GM18519 (cell line): Measurements from ENCODE around the gene TBXA2R.
A peak's percentile ranks its signal among the peaks of the same experiment; 100 is the strongest.
"Not testable (repeated sequence)": the region's sequence is repeated elsewhere in the genome, so short reads cannot be mapped to it uniquely, and the experiment has no call there.

Experiments
- ATAC-seq: cut with Tn5 transposase; IDR thresholded peaks from one replicate; pipeline ENCODE4 v1.9.1; 2021; ENCODE audit warnings: mild to moderate bottlenecking, moderate library complexity; ENCODE audit not compliant: unreplicated experiment, low FRiP score

Gene TBXA2R

DNA sequence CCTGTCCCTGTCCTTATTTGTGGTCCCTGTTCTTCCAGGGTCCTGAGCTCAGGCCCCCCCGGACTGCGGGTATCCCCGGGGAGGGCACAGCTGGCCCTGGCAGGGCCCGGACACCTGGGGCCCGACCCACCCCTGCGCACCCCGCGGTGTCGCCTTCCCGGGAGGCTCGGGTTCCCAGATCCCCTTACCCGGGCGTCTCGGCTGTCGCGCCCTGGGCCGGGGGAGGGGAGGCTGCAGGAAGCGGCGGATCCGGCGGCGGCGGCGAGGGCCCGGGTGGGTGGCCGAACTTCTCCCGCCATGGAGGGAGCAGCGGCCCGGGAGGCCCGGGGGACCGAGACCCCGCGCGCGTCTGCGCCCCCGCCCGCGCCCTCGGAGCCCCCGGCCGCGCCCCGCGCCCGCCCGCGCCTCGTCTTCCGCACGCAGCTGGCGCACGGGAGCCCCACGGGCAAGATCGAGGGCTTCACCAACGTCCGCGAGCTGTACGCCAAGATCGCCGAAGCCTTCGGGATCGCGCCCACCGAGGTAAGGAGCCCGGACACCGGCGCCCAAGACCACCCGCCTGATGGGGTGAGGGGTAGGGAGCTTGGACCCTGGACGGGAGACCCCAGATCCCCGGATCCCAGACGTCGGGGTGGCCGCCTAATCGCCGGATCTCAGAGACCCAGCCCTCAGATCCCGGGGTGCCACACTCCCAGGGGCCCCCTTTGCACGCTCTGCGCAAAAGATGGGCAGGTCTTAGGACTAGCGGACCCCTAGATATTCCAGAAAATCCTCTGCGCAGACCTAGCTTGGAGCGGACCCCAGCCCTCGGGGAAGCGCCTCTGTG is 21.2 kb downstream of the TBXA2R start, which contains the start of gene GIPC3:
Gene GIPC3 (plus strand): TSS at position 178 of the 826 bp plus-strand sequence. CDS start 120 bp downstream, at position 298.
- ATAC-seq, result no peak

DNA sequence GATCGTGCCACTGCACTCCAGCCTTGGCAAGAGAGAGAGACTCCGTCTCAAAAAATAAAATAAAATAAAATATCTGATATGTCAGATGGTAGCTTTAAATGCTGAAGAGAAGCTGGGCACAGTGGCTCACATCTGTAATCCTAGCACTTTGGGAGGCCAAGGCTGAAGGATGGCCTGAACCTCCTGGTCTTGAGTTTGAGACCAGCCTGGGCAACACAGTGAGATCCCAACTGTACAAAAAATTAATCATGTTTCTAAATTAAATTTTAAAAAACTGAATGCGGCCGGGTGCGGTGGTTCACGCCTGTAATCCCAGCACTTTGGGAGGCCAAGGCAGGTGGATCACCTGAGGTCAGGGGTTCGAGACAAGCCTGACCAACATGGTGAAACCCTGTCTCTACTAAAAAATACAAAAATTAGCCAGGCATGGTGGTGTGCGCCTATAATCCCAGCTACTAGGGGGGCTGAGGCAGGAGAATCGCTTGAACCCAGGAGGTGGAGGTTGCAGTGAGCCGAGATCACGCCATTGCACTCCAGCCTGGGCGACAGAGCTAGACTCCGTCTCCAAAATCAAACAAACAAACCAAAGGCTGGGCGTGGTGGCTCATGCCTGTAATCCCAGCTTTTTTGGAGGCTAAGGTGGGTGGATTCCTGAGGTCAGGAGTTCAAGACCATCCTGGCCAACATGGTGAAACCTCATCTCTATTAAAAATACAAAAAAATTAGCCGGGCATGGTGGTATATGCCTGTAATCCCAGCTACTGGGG is 22.5 kb downstream of the TBXA2R start:
- not testable (repeated sequence) for ATAC-seq

DNA sequence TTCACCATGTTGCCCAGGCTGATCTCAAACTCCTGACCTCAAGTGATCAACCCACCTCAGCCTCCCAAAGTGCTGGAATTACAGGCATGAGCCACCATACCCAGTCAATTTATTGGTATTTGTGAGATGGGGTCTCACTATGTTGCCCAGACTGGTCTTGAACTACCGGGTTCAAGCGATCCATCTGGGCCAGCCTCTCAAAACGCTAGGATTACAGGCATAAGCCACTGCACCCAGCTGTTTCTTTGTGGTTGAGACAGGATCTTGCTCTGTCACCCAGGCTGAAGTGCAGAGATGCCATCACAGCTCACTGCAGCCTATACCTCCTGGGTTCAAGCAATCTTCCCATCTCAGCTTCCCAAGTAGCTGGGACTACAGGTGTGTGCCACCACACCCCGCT is 24.9 kb downstream of the TBXA2R start:
- ATAC-seq, result not testable (repeated sequence)

DNA sequence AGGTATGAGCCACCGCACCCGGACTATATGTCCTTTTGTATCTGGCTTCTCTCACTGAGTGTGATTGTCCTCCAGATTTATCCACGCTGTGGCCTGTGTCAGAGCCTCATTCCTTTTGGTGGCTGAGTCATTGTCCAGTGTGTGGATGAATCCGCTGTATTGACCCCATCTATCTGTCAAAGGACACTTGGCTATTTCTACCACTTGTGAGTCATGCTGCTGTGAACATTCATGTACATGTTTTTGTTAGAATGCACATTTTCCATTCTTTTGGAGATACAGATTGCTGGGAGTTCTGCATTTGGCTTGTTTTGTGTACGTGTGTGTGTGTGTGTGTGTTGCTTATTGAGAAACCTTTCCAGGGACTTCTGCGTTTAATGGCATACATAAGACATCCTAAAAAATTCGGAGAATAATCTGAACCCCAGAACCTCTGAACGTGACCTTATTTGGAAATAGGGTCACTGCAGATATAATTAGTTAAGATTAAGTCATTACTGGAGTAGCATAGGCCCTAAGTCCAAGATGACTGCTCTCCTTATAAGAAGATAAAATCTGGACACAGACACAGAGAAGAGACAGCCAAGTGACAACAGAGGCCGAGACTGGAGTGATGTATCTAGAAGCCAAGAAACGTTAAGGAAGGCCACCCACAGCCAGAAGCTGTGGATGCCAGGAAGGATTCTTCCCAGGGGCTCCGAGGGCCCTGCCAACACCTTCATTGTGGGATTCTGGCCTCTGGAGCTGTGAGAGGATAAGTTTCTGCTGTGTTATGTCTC is 26.3 kb downstream of the TBXA2R start:
- ATAC-seq, result no peak

DNA sequence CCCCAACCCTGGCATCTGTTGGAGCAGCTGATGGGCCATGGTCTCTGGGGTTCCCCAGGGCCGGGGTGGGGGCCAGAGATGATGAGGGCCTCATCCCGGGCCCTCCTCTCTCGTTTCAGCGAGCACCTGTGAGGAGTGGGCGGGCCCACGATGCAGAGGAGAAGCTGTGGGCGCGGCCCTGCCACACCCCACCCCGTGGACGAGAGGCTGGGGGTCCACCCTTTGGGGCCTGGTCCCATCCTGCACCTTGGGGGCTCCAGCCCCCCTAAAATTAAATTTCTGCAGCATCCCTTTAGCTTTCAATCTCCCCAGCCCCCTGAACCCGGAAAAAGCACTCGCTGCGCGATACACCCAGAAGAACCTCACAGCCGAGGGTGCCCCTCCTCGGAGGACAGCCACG is 28.3 kb downstream of the TBXA2R start:
- no peak for ATAC-seq

DNA sequence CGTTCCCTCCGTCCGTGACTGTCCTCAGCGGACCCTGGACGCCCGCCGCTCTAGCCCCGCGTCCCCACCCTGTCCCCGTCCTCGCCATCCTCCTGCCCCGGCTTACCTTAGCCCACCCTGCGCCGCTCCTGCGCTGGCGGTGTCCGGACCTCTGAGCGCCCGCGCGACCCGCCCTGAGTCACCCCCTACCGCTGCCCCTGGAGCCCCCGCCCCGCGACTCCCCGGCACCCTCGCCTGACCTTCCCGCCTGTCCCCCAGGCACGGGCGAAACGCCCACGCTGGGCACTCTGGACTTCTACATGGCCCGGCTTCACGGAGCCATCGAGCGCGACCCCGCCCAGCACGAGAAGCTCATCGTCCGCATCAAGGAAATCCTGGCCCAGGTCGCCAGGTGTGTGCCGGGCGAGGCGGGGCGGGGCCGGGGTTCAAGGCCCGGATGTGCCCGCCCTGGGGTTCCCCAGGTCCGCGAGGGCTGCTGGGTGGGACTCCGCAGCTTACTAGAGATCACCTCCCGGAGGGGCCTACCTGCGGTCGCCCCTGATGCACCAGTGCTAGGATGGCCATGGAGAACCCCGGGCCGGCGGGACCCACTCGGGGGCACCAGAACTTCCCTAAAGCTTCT is 28.8 kb downstream of the TBXA2R start:
- no peak for ATAC-seq

DNA sequence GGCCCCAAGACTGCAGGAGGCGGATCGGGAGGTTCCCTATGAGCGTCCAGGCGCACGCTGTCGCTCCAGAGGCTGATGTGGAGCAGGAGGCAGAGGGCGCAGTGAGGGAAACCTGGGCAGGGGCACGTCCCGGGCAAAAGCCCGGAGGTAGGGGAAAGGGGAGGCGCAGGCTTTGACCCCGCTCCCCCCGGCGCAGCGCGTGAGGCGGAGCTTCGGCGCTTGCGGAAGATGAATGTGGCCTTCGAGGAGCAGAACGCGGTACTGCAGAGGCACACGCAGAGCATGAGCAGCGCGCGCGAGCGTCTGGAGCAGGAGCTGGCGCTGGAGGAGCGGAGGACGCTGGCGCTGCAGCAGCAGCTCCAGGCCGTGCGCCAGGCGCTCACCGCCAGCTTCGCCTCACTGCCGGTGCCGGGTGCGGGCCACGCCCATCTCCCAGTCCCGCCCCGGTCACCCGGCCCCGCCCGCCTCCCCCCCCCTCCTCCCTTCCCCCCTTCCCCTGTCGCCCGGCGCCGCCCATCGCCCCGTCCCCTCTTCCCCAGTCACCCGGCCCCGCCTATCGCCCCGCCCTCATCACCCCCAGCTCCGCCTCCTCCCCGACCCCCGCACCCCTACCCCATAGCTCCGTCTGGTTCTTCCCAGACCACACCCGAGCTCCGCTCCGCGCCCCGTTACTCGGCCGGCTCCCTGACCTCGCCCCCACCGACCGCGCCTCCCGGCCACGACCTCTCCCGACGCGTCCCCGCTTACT is 29.8 kb downstream of the TBXA2R start:
- no peak for ATAC-seq

DNA sequence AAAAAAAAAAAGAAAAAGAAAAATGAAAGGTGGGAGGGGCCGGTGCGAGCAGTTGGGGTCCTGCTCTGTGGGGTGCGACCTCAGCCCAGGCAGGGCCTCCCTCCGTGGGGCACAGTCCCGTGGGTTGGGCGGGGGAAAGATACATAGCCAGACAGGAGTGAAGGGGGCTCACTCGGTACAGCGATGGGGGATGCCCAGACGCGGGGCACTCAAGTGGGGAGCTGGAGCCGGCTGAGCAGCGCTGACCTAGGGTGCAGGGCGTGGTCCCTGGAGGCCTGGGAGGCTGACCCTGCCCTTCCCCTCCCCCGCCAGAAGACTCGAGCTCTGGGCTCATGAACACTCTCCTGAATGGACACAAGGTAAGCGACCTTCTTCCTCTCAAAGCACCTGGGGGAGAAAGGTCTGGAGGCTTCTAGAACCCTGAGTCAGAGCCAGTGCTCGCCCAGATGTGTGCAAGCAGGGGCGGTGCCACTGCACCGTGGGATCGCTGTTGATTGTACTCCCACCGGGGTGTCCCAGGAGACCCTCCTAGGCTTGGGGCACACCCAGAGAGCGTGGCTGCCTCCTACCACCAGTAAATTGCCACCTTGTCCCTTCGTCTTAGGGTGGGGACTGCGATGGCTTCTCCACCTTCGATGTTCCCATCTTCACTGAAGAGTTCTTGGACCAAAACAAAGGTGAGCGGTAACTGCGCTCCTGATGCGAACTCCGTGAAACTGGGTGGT is 30.6 kb downstream of the TBXA2R start:
- ATAC-seq, result no peak

DNA sequence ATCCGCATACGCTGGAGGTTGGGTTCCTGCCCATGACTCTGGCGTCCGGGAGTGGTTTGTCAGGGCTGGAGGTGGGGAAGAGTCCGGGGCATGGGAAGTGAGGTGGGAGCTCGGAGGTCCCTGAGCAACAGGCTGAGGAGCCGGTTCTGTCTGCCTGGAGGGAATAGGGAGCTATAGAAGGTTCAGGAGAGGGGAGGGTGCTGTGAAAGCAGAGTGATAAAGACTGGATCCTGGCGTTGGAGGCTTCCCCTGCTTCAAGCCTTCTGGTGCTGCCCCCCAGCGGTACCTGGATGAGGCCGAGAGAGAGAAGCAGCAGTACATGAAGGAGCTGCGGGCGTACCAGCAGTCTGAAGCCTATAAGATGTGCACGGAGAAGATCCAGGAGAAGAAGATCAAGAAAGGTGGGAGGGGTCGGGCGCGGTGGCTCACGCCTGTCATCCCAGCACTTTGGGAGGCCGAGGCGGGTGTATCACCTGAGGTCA is 31.4 kb downstream of the TBXA2R start:
- no peak for ATAC-seq

DNA sequence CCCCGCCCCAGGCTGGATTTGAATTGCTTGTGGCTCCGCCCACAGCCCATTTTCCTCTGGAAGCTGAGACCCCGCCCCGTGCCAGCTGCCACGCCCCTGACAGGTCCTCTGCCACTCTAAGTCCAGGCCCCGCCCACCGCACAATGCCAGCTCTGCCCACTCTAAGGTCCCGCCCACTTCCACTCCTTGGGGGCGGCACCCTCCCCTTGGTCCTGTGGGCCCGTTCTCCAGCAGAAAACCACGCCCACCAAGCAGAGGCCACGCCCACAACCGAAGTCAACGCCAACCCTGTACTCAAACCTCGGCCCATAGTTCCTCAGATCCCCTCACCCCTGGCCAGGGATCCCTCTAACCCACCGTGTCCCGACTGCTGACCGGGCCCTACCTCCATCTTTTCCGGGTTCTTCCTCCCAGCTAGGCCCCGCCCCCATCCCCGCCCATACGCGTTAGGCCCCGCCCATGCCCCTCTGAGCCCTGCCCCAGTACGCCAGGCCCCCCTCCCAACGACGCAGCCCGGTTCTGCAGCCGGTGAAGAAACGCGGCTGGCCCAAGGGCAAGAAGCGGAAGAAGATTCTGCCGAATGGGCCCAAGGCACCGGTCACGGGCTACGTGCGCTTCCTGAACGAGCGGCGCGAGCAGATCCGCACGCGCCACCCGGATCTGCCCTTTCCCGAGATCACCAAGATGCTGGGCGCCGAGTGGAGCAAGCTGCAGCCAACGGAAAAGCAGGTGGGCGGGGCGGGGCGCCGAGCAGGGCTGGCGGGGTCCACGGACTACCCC is 32.6 kb downstream of the TBXA2R start:
- no peak for ATAC-seq

DNA sequence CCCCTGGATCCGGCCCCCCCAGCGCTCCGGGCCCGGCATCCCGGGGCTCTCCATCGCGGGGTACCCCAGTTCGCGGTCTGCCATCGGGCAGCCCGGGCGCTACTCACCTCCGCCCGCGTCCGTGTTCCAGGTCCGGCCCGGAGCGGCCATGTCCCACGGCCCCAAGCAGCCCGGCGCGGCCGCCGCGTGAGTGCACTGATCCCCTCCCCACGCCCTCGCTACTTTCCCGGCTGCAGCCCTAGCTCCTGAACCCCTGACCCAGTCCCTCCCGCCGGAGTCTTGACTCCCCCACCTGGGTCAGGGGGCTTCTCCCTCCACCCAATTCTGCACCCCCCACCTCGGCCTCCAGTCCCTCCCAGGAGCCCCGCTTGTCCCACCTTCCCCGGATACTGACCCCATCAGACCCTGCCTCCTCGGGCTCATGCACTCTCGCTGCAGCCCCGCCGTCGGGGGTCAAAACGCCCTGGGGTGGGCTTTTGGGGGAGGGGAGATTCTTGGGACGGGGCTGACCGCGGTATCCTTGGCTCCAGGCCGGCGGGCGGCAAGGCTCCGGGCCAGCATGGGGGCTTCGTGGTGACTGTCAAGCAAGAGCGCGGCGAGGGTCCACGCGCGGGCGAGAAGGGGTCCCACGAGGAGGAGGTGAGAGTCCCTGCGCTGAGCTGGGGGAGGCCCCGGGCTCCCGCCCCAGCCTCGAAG is 33.4 kb downstream of the TBXA2R start:
- ATAC-seq, result no peak

DNA sequence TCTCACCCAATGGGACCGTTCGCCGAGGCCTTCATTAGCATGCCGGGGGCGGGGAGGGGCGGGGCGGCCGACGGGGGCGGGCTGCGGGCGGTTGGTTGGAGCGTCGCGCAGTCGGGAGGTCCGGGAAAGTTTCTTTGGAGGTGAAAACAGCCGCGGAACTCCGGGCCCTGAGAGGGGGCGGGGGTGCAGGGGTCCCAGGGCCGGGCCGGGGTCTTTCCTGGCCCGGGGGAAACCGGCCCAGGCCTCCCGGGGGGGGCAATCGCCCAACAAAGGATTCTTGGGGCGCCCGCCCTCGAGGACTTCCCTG is 33.9 kb downstream of the TBXA2R start, which contains the start of gene HMG20B:
Gene HMG20B (plus strand): TSS at position 90 of the 307 bp plus-strand sequence. CDS start 366 bp downstream, outside the sequence.
- ATAC-seq, result no peak

DNA sequence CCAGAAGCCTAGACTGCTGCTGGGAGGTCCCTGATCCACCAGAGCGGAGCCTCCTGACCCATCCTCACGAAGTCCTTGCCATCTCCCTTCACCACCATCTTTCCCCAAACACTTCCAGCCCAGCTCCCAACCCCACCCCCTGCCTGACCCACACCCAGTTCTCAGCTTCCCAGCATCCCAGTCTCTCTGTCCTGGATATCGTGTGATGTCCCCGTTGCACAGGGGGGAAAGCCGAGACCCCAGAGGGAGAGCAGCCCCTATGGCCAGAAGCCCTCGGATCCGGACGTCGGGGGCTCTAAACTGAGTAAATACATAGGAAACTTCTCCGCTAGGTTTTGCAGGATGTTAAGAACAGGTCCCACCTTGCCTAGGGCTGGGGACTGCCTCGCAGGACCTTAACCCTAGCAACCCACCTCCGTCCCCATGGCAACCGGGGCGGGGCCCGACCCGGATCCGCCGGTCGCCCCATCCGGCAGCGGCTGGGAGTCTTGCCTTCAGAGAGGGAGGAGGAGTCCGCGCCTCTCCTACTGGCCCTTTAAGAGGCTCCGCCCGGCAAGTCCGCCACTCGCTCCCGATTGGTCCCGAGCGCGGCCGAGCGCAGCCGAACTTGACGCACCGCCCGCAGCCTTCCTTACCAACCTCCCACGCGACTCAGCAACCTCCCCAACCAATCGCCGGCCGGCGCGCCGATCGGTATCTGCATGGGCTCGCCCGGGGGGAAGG is 34.4 kb downstream of the TBXA2R start:
- ATAC-seq, result peak; percentile 85

DNA sequence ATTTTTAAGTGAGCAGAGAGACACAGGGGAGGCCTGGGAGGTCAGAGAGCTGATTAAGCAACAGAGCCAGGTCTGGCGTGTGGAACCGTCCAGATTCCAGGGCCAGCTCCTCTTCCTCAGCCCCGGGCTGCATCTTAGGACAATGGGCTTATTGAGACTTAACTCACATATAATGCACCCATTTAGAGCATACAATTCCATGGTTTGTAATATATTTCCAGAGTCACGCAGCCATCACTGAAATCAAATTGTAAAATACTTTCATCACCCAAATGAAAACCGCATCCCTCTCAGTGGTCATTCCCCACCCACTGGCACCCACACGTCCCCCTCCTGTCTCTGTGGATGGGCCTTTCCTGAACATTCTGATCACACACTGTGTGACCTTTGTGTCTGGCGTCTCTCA is 36.1 kb downstream of the TBXA2R start:
- ATAC-seq, result no peak

DNA sequence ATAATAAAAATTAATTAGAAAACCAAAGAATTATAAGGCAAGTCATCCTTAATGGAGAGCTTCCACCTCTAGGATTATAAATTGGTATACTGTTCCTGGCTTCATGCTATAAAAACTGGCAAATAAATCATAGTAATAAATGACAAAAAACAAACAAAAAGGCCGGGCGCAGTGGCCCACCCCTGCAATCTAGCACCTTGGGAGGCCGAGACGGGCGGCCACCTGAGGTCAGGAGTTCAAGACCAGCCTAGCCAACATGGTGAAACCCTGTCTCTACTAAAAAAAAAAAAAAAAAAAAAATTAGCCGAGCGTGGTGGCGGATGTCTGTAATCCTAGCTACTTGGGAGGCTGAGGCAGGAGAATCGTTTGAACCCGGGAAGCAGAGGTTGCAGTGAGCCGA is 36.6 kb downstream of the TBXA2R start:
- ATAC-seq, result not testable (repeated sequence)

DNA sequence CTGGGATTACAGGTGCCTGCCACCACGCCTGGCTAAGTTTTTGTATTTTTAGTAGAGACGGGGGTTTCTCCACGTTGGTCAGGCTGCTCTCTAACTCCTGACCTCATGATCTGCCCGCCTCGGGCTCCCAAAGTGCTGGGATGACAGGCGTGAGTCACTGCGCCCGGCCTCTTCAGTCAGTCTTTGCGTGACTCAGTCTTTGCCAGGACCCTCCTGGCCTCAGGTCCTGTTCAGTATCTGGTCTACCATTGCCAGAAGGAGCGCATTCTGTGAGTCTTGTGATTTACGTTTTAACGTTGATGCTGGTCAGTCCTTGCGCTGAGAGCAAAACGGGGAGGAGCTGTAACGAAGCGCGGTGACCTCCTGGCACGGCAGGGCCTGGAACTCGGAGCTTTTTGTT is 41.5 kb downstream of the TBXA2R start:
- ATAC-seq, result no peak
